GM21390 (cell line): Measurements from ENCODE around the gene RNASE13.
"Not testable (repeated sequence)": the region's sequence is repeated elsewhere in the genome, so short reads cannot be mapped to it uniquely, and the experiment has no call there.

Experiments
- ATAC-seq: cut with Tn5 transposase; IDR thresholded peaks from one replicate; pipeline ENCODE4 v1.9.1; 2021; ENCODE audit not compliant: unreplicated experiment

RNASE13 gene

GRCh38 chr14:20996521-20996920, 38.1 kb downstream of the RNASE13 start:
- no peak for ATAC-seq

- peak; percentile 93 for ATAC-seq
Measured at GRCh38 chr14:20989787-20990600, 44.6 kb downstream of the RNASE13 start, which contains the start of gene METTL17. METTL17 (plus strand) TSS chr14:20989980; CDS start chr14:20990003, 23 bp downstream.

GRCh38 chr14:20989471-20989786, 45.2 kb downstream of the RNASE13 start:
- ATAC-seq: no peak

GRCh38 chr14:20988717-20989470, 45.7 kb downstream of the RNASE13 start:
- no peak for ATAC-seq

GRCh38 chr14:20986811-20987210, 47.8 kb downstream of the RNASE13 start:
- no peak for ATAC-seq

GRCh38 chr14:20985650-20986049, 49.0 kb downstream of the RNASE13 start:
- ATAC-seq: not testable (repeated sequence)
